ENCODE measurements around the gene IFT172.

IFT172 gene

DNA sequence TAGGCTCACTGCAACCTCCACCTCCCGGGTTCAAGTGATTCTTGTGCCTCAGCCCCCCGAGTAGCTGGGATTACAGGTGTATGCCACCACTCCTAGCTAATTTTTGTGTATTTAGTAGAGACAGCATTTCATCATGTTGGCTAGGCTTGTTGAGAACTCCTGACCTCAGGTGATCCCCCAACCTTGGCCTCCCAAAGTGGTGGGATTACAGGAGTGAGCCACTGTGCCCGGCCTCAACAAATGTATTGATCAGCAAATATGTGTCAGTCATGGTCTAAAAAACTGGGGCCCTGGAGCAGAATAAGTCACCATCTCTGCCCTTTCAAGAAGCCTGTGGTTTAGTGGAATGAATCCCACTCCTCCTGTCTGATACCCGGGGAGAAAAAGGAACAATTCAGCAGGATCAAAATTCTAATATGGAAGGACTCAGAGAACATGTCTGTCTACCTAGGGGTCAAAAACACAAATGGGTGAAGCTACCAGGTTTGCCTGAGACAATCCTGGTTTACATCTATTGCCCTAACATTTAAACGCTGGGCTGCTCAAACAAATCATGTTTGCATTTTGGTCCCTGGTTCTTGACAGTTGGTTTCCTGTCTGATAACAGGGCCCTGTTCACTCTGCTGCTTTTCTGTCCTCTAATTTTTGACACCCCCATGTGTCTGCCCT is 28.7 kb upstream of the IFT172 start:
- no peak overlapping the region for H3K4me2 ChIP-seq (ENCODE audit: low read length)

DNA sequence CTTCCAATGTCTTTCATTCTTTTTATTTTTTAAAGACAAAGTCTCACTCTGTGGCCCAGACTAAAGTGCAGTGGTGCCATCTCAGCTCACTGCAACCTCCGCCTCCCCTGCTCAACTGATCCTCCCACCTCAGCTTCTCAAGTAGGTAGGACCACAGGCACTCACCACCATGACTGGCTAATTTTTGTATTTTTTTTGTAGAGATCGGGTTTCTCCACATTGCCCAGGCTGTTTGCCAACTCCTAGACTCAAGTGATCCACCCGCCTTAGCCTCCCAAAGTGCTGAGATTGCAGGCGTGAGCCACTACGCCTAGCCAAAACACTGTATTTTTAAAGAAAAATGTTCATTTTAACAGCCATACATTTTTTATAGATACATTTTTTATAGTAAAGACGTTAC is 19.8 kb upstream of the IFT172 start:
- Histone ChIP-seq H2AFZ (ENCODE audit: low read depth, low read length) (no peak overlapping the region), H3K36me3 (replicated peaks; ENCODE audit: low read depth, low read length) (no peaks in the 10 kb centered on the region), H3K4me1 (ENCODE audit: low read length) (no peaks in the 10 kb centered on the region), H3K79me2 (ENCODE audit: low read length) (no peaks in the 10 kb centered on the region), H3K27me3 (ENCODE audit: low read depth, low read length) (0 out of 2 replicates have a peak, but pooled peaks cover 4% of the 10 kb centered on the region), H3K9ac (ENCODE audit: low read length) (no peak overlapping the region), H3K9me3 (ENCODE audit: insufficient read depth, low read length) (no peaks in the 10 kb centered on the region), H3K4me2 (ENCODE audit: low read length) (no peak overlapping the region), H3K27ac (ENCODE audit: low read length) (no peak overlapping the region), H4K20me1 (ENCODE audit: insufficient read depth, low read length) (no peaks in the 10 kb centered on the region), H3K4me3 (ENCODE audit: low read length) (no peak overlapping the region)
- no peak for TF ChIP-seq EZH2phosphoT487 (IDR thresholded peaks at IDR 0.05; ENCODE audit: low read depth)
- TF ChIP-seq, protein P1, sequence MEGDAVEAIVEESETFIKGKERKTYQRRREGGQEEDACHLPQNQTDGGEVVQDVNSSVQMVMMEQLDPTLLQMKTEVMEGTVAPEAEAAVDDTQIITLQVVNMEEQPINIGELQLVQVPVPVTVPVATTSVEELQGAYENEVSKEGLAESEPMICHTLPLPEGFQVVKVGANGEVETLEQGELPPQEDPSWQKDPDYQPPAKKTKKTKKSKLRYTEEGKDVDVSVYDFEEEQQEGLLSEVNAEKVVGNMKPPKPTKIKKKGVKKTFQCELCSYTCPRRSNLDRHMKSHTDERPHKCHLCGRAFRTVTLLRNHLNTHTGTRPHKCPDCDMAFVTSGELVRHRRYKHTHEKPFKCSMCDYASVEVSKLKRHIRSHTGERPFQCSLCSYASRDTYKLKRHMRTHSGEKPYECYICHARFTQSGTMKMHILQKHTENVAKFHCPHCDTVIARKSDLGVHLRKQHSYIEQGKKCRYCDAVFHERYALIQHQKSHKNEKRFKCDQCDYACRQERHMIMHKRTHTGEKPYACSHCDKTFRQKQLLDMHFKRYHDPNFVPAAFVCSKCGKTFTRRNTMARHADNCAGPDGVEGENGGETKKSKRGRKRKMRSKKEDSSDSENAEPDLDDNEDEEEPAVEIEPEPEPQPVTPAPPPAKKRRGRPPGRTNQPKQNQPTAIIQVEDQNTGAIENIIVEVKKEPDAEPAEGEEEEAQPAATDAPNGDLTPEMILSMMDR (IDR thresholded peaks at IDR 0.05; ENCODE audit: low read depth, low read length) = no peak

More for the DNA sequence above, 28.7 kb upstream of the IFT172 start:
- Histone ChIP-seq H3K36me3 (replicated peaks; ENCODE audit: low read depth, low read length) (no peaks in the 10 kb centered on the region), H3K9me3 (ENCODE audit: insufficient read depth, low read length) (no peaks in the 10 kb centered on the region), H3K27ac (ENCODE audit: low read length) (no peak overlapping the region), H4K20me1 (ENCODE audit: insufficient read depth, low read length) (no peaks in the 10 kb centered on the region), H3K27me3 (ENCODE audit: low read depth, low read length) (no peaks in the 10 kb centered on the region), H2AFZ (ENCODE audit: low read depth, low read length) (no peak overlapping the region), H3K9ac (ENCODE audit: low read length) (no peak overlapping the region), H3K4me3 (ENCODE audit: low read length) (no peak overlapping the region), H3K4me1 (ENCODE audit: low read length) (no peaks in the 10 kb centered on the region), H3K79me2 (ENCODE audit: low read length) (no peaks in the 10 kb centered on the region)
- TF ChIP-seq EZH2phosphoT487 (IDR thresholded peaks at IDR 0.05; ENCODE audit: low read depth) = no peak
- TF ChIP-seq, protein P1 (IDR thresholded peaks at IDR 0.05; ENCODE audit: low read depth, low read length) = no peak

DNA sequence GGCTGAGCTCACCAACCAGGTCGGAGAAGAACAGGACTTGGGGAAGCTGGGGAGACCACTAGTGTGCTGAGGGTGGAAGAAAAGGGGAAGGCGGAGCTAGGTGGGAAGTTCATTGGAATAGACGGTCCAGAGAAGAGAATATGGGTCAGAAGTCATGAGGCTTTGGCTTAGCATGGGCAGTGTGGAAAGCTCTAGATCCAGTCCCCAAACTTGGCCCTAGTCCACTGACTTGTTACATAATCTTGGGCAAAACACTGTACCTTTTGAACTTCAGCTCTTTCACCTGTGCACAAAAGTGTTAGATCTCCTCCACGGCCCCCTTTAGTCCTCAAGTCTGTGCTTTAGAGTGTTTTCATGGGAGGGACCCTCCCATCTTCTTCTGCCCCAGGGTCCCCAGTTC is 17.8 kb upstream of the IFT172 start:
- no peaks in the 10 kb centered on the region for H3K9me3 ChIP-seq (ENCODE audit: insufficient read depth, low read length)
- H3K4me2 ChIP-seq (ENCODE audit: low read length) = no peak overlapping the region
- H4K20me1 ChIP-seq (ENCODE audit: insufficient read depth, low read length) = no peaks in the 10 kb centered on the region
- no peak overlapping the region for H2AFZ ChIP-seq (ENCODE audit: low read depth, low read length)
- no peaks in the 10 kb centered on the region for H3K4me1 ChIP-seq (ENCODE audit: low read length)
- TF ChIP-seq, protein P1 (IDR thresholded peaks at IDR 0.05; ENCODE audit: low read depth, low read length) = no peak
- TF ChIP-seq EZH2phosphoT487 (IDR thresholded peaks at IDR 0.05; ENCODE audit: low read depth) = no peak
- no peak overlapping the region for H3K4me3 ChIP-seq (ENCODE audit: low read length)
- H3K36me3 ChIP-seq (replicated peaks; ENCODE audit: low read depth, low read length) = no peaks in the 10 kb centered on the region
- no peaks in the 10 kb centered on the region for H3K79me2 ChIP-seq (ENCODE audit: low read length)
- H3K27me3 ChIP-seq (ENCODE audit: low read depth, low read length) = no peaks in the 10 kb centered on the region
- no peak overlapping the region for H3K9ac ChIP-seq (ENCODE audit: low read length)
- no peak overlapping the region for H3K27ac ChIP-seq (ENCODE audit: low read length)

- TF ChIP-seq, protein P1 (IDR thresholded peaks at IDR 0.05; ENCODE audit: low read depth, low read length) = no peak
- TF ChIP-seq EZH2phosphoT487 (IDR thresholded peaks at IDR 0.05; ENCODE audit: low read depth) = no peak
- Histone ChIP-seq H3K9me3 (ENCODE audit: insufficient read depth, low read length) (no peaks in the 10 kb centered on the region), H3K4me2 (ENCODE audit: low read length) (no peak overlapping the region), H3K79me2 (ENCODE audit: low read length) (no peaks in the 10 kb centered on the region), H4K20me1 (ENCODE audit: insufficient read depth, low read length) (no peaks in the 10 kb centered on the region), H3K4me1 (ENCODE audit: low read length) (peaks cover 6% of the 10 kb centered on the region; the same call in 1 of the 2 replicates), H3K4me3 (ENCODE audit: low read length) (no peak overlapping the region), H3K36me3 (replicated peaks; ENCODE audit: low read depth, low read length) (no peaks in the 10 kb centered on the region), H3K27me3 (ENCODE audit: low read depth, low read length) (no peaks in the 10 kb centered on the region), H3K9ac (ENCODE audit: low read length) (no peak overlapping the region), H3K27ac (ENCODE audit: low read length) (no peak overlapping the region), H2AFZ (ENCODE audit: low read depth, low read length) (no peak overlapping the region)
Measured at GRCh38 chr2:27506587-27506986, 17.0 kb upstream of the IFT172 start.

Data from OCI-LY3 (cell line).